Endothelial cell (in vitro differentiated cells): ENCODE data around the gene KDM5B. TPM values are rescaled to one million over a fixed set of nuclear protein-coding genes. Genes with fewer than 3 reads are reported as not detected.

ENCODE experiments used
- total RNA-seq: library from RNA; stranded (reverse); fragmentation: NEBNext Ultra II Directional; extraction: Animal tissue kit (Norgen Biotek cat#: 25700); gene quantifications from one replicate; pipeline ENCODE4 v1.2.1, GENCODE V29; 2021; ENCODE audit not compliant: unreplicated experiment

KDM5B gene
- total RNA-seq, 1 donor from 2014 or later = 195 TPM

Other genes with a start within 250 kb of the KDM5B start
- 0.33 TPM for gene SYT2, start 98.0 kb downstream of the KDM5B start, total RNA-seq
- gene PCAT6, start 2.5 kb upstream of the KDM5B start, total RNA-seq = 2.0 TPM
- 13.5 TPM for gene RABIF, start 80.7 kb upstream of the KDM5B start, total RNA-seq
- gene KLHL12, start 118.8 kb upstream of the KDM5B start, total RNA-seq = 31.5 TPM
- gene ADIPOR1, start 149.9 kb upstream of the KDM5B start, total RNA-seq = 52.9 TPM
- gene CYB5R1, start 158.8 kb upstream of the KDM5B start, total RNA-seq = 56.5 TPM
- 65.5 TPM for gene TMEM183A, start 199.0 kb upstream of the KDM5B start, total RNA-seq
- gene PPFIA4, start 218.1 kb upstream of the KDM5B start, total RNA-seq = 4.0 TPM